Chondrocyte (in vitro differentiated cells): ENCODE data around the gene FSCN2. TPM values are rescaled to one million over a fixed set of nuclear protein-coding genes. Genes with fewer than 3 reads are reported as not detected.

ENCODE experiments used
- DNase-seq: peaks from one replicate; pipeline ENCODE4 v3.0.0; 2021; ENCODE audit warnings: mixed read lengths, low spot score
- H3K27ac Mint-ChIP-seq: one replicate; pipeline ENCODE4 v1.8.0; 2021; ENCODE audit warnings: mild to moderate bottlenecking, moderate library complexity, mixed read lengths; ENCODE audit not compliant: unreplicated experiment
- H3K27me3 Mint-ChIP-seq: 2 replicates; pipeline ENCODE4 v1.8.0; 2021; ENCODE audit warnings: low read depth, mixed read lengths
- H3K36me3 Mint-ChIP-seq: 2 replicates; pipeline ENCODE4 v1.8.0; 2021; ENCODE audit warnings: low read depth, mixed read lengths
- H3K4me1 Mint-ChIP-seq: 2 replicates; pipeline ENCODE4 v1.8.0; 2021; ENCODE audit warnings: low read depth, mild to moderate bottlenecking, mixed read lengths
- H3K4me3 Mint-ChIP-seq: one replicate; pipeline ENCODE4 v1.8.0; 2021; ENCODE audit warnings: mild to moderate bottlenecking, moderate library complexity, mixed read lengths; ENCODE audit not compliant: unreplicated experiment
- H3K9me3 Mint-ChIP-seq: 2 replicates; pipeline ENCODE4 v1.8.0; 2021; ENCODE audit warnings: low read depth, mixed read lengths
- CTCF ChIP-seq: fragments of 200-600 bp; sonication (generic); IDR thresholded peaks from 2 replicates; pipeline ENCODE4 v1.5.0; 2021; ENCODE audit warnings: antibody characterized with exemption, mild to moderate bottlenecking, moderate library complexity
- total RNA-seq: library from RNA; stranded (reverse); gene quantifications from 3 replicates; pipeline ENCODE4 v1.2.1, GENCODE V29; 2021

FSCN2 gene
- total RNA-seq, 1 donor from 2014 or later: 6.1 TPM

GRCh38 chr17:81481815-81482505, 46.2 kb upstream of the FSCN2 start:
- DNase-seq: peak; percentile 75
- Mint-ChIP-seq H3K9me3 (no peaks in the 10 kb centered on the region), H3K27me3 (no peaks in the 10 kb centered on the region), H3K36me3 (peaks cover 2% of the 10 kb centered on the region), H3K4me1 (peaks cover 22% of the 10 kb centered on the region), H3K27ac (no peak overlapping the region), H3K4me3 (peak overlapping the region; percentile 48)
- no peak for TF ChIP-seq CTCF

- no peak for TF ChIP-seq CTCF
- H3K27ac Mint-ChIP-seq: no peak overlapping the region
- no peak for DNase-seq
- peaks cover 22% of the 10 kb centered on the region for H3K4me1 Mint-ChIP-seq
- no peaks in the 10 kb centered on the region for H3K9me3 Mint-ChIP-seq
- H3K36me3 Mint-ChIP-seq: peaks cover 2% of the 10 kb centered on the region
- no peaks in the 10 kb centered on the region for H3K27me3 Mint-ChIP-seq
- H3K4me3 Mint-ChIP-seq: no peak overlapping the region
Measured at GRCh38 chr17:81482673-81483072, 45.5 kb upstream of the FSCN2 start.

- H3K9me3 Mint-ChIP-seq: no peaks in the 10 kb centered on the region
- H3K27ac Mint-ChIP-seq: no peak overlapping the region
- no peak overlapping the region for H3K4me3 Mint-ChIP-seq
- H3K36me3 Mint-ChIP-seq: peaks cover 2% of the 10 kb centered on the region
- H3K27me3 Mint-ChIP-seq: no peaks in the 10 kb centered on the region
- DNase-seq: no peak
- TF ChIP-seq CTCF: no peak
- peaks cover 22% of the 10 kb centered on the region for H3K4me1 Mint-ChIP-seq
Measured at GRCh38 chr17:81483085-81483861, 44.9 kb upstream of the FSCN2 start.

- no peak overlapping the region for H3K4me3 Mint-ChIP-seq
- no peak overlapping the region for H3K27ac Mint-ChIP-seq
- TF ChIP-seq CTCF: no peak
- H3K9me3 Mint-ChIP-seq: no peaks in the 10 kb centered on the region
- H3K27me3 Mint-ChIP-seq: no peaks in the 10 kb centered on the region
- H3K36me3 Mint-ChIP-seq: peaks cover 2% of the 10 kb centered on the region
- DNase-seq: no peak
- H3K4me1 Mint-ChIP-seq: peaks cover 22% of the 10 kb centered on the region
Measured at GRCh38 chr17:81483862-81484194, 44.3 kb upstream of the FSCN2 start.

GRCh38 chr17:81484195-81484979, 43.8 kb upstream of the FSCN2 start:
- H3K4me3 Mint-ChIP-seq: peak overlapping the region; percentile 22

More at GRCh38 chr17:81484195-81484979, 43.8 kb upstream of the FSCN2 start:
- peak; percentile 99 for TF ChIP-seq CTCF
- Mint-ChIP-seq H3K4me1 (peaks cover 25% of the 10 kb centered on the region), H3K9me3 (no peaks in the 10 kb centered on the region), H3K27ac (no peak overlapping the region), H3K27me3 (no peaks in the 10 kb centered on the region), H3K36me3 (peaks cover 2% of the 10 kb centered on the region)
- peak; percentile 96 for DNase-seq
